Peyer's patch (tissue), 4 donors: ENCODE measurements around the gene SORBS1.

Source experiments
- POLR2A ChIP-seq, 2 donors: fragments of 450-650 bp; IDR thresholded peaks; one replicate each; pipeline ENCODE4 v1.5.1; 2017; ENCODE audit warnings: antibody characterized with exemption in 2 of 2, mild to moderate bottlenecking in 2 of 2, moderate library complexity in 2 of 2
- TF ChIP-seq, protein P1 (sequence below), 6 experiments: fragments of 450-650 bp in 4 of 6; fragments of 200-600 bp in 2 of 6; sonication (generic) in 1 of 6; IDR thresholded peaks; one replicate each; pipeline ENCODE4 v1.5.1; 2017 to 2019; ENCODE audit warnings: antibody characterized with exemption in 6 of 6, mild to moderate bottlenecking in 3 of 6, moderate library complexity in 1 of 6

- TF ChIP-seq, protein P1, sequence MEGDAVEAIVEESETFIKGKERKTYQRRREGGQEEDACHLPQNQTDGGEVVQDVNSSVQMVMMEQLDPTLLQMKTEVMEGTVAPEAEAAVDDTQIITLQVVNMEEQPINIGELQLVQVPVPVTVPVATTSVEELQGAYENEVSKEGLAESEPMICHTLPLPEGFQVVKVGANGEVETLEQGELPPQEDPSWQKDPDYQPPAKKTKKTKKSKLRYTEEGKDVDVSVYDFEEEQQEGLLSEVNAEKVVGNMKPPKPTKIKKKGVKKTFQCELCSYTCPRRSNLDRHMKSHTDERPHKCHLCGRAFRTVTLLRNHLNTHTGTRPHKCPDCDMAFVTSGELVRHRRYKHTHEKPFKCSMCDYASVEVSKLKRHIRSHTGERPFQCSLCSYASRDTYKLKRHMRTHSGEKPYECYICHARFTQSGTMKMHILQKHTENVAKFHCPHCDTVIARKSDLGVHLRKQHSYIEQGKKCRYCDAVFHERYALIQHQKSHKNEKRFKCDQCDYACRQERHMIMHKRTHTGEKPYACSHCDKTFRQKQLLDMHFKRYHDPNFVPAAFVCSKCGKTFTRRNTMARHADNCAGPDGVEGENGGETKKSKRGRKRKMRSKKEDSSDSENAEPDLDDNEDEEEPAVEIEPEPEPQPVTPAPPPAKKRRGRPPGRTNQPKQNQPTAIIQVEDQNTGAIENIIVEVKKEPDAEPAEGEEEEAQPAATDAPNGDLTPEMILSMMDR (IDR thresholded peaks at IDR 0.05), result no peak
- TF ChIP-seq POLR2A (IDR thresholded peaks at IDR 0.05), result no peak
Observed at GRCh38 chr10:95286707-95287106, 274.5 kb downstream of the SORBS1 start.
